CD14-positive monocyte (primary cell): ENCODE data around the gene LSM14B. TPM values are rescaled to one million over a fixed set of nuclear protein-coding genes. Genes with fewer than 3 reads are reported as not detected.

Experiments
- DNase-seq, 3 donors: peaks; one replicate each; pipeline ENCODE4 v3.0.0-alpha.2; 2011 to 2022
- H2AFZ ChIP-seq: 2 replicates; pipeline ENCODE4 v1.6.0; 2012; ENCODE audit warnings: mild to moderate bottlenecking, low read depth, low read length, inconsistent platforms; ENCODE audit not compliant: insufficient read depth, poor library complexity, severe bottlenecking
- H3K27ac ChIP-seq, 2 donors: 1 replicate in 1 of 2; 2 replicates in 1 of 2; pipeline ENCODE4 v1.5.1; 2012 to 2013; ENCODE audit warnings: low read length in 2 of 2, control low read depth in 1 of 2, inconsistent platforms in 1 of 2, low read depth in 1 of 2, mild to moderate bottlenecking in 1 of 2
- H3K27me3 ChIP-seq, 2 donors: one replicate each; pipeline versions ENCODE4 v1.6.0 to v1.6.1; 2011 to 2013; ENCODE audit warnings: low read length in 2 of 2; ENCODE audit not compliant: control insufficient read depth in 2 of 2, insufficient read depth in 2 of 2
- H3K36me3 ChIP-seq, 2 donors: replicated peaks in 1 of 2; 1 replicate in 1 of 2; 2 replicates in 1 of 2; pipeline versions ENCODE4 v1.5.1 to v1.6.1; 2012 to 2013; ENCODE audit warnings: low read length in 2 of 2, control low read depth in 1 of 2, inconsistent platforms in 1 of 2, mild to moderate bottlenecking in 1 of 2; ENCODE audit not compliant: insufficient read depth in 2 of 2, control insufficient read depth in 1 of 2
- H3K4me1 ChIP-seq, 2 donors: 1 replicate in 1 of 2; 2 replicates in 1 of 2; pipeline versions ENCODE4 v1.5.1 to v1.6.1; 2012 to 2013; ENCODE audit warnings: low read length in 2 of 2, control low read depth in 1 of 2, inconsistent platforms in 1 of 2, mild to moderate bottlenecking in 1 of 2, moderate library complexity in 1 of 2; ENCODE audit not compliant: insufficient read depth in 2 of 2, control insufficient read depth in 1 of 2
- H3K4me2 ChIP-seq: replicated peaks from 2 replicates; pipeline ENCODE3; 2012; ENCODE audit warnings: low read length, moderate library complexity, mild to moderate bottlenecking; ENCODE audit not compliant: poor library complexity, severe bottlenecking; ENCODE audit errors: extremely low read depth
- H3K4me3 ChIP-seq, 3 experiments: fragments of 200-600 bp in 1 of 3; sonication (generic) in 1 of 3; replicated peaks in 1 of 3; 1 replicate in 2 of 3; 2 replicates in 1 of 3; pipeline ENCODE4 v1.5.1; 2011 to 2013; ENCODE audit warnings: low read length in 3 of 3, mild to moderate bottlenecking in 3 of 3, control low read depth in 2 of 3, low read depth in 2 of 3, inconsistent platforms in 1 of 3, moderate library complexity in 1 of 3
- H3K79me2 ChIP-seq: 2 replicates; pipeline ENCODE4 v1.6.0; 2012; ENCODE audit warnings: mild to moderate bottlenecking, control low read depth, inconsistent platforms, low read length, moderate library complexity; ENCODE audit not compliant: insufficient read depth
- H3K9ac ChIP-seq: 2 replicates; pipeline ENCODE4 v1.6.0; 2017; ENCODE audit warnings: low read length, mild to moderate bottlenecking; ENCODE audit not compliant: insufficient read depth, poor library complexity, severe bottlenecking
- H3K9me3 ChIP-seq, 2 donors: replicated peaks in 1 of 2; 1 replicate in 1 of 2; 2 replicates in 1 of 2; pipeline versions ENCODE4 v1.5.1 to v1.6.1; 2012 to 2013; ENCODE audit warnings: low read length in 2 of 2, control low read depth in 1 of 2; ENCODE audit not compliant: control insufficient read depth in 1 of 2, insufficient read depth in 1 of 2
- H4K20me1 ChIP-seq: 2 replicates; pipeline ENCODE4 v1.6.0; 2012; ENCODE audit warnings: mild to moderate bottlenecking, low read length, control low read depth, moderate library complexity; ENCODE audit not compliant: insufficient read depth
- H3K27ac Mint-ChIP-seq, 7 donors: one replicate each; pipeline ENCODE4 v1.8.0; 2020; ENCODE audit warnings: mild to moderate bottlenecking in 7 of 7, mixed read lengths in 7 of 7, moderate library complexity in 6 of 7, inconsistent platforms in 2 of 7
- H3K27me3 Mint-ChIP-seq, 3 donors: one replicate each; pipeline ENCODE4 v1.8.0; 2021 to 2022; ENCODE audit warnings: low read depth in 3 of 3, mild to moderate bottlenecking in 3 of 3, mixed read lengths in 3 of 3, moderate library complexity in 3 of 3, inconsistent platforms in 1 of 3
- H3K36me3 Mint-ChIP-seq, 2 donors: one replicate each; pipeline ENCODE4 v1.8.0; 2020; ENCODE audit warnings: mixed read lengths in 2 of 2, inconsistent platforms in 1 of 2, mild to moderate bottlenecking in 1 of 2
- H3K4me1 Mint-ChIP-seq: one replicate; pipeline ENCODE4 v1.8.0; 2020; ENCODE audit warnings: mild to moderate bottlenecking, mixed read lengths
- H3K4me3 Mint-ChIP-seq, 2 donors: one replicate each; pipeline ENCODE4 v1.8.0; 2020; ENCODE audit warnings: mild to moderate bottlenecking in 2 of 2, mixed read lengths in 2 of 2, moderate library complexity in 1 of 2
- H3K9me3 Mint-ChIP-seq, 7 donors: one replicate each; pipeline ENCODE4 v1.8.0; 2020 to 2022; ENCODE audit warnings: mixed read lengths in 7 of 7, mild to moderate bottlenecking in 6 of 7, moderate library complexity in 6 of 7, inconsistent platforms in 2 of 7
- CTCF ChIP-seq: fragments of 200-600 bp; IDR thresholded peaks from one replicate; pipeline ENCODE4 v1.8.0; 2022; ENCODE audit warnings: antibody characterized with exemption, mild to moderate bottlenecking
- WGBS: methylation state at CpG from one replicate; pipeline ENCODE4 v1.1.5; 2013; ENCODE audit warnings: missing lambda C conversion rate; ENCODE audit not compliant: insufficient coverage; 5-methylcytosine and 5-hydroxymethylcytosine counted together
- intact Hi-C, 2 donors: fragments of 100-400 bp; cut with micrococcal nuclease; formaldehyde crosslinking; loops; one replicate each; pipeline versions ENCODE4 v1.15.0 to v1.15.1; 2023
- polyA plus RNA-seq, 3 donors: library from polyadenylated mRNA; depleted of rRNA in 1 of 3; unstranded in 2 of 3; stranded (reverse) in 1 of 3; fragments of 300-500 nt in 2 of 3; fragments of >200 nt in 1 of 3; fragmentation: Illumina TruSeq in 2 of 3; gene quantifications; 1 replicate in 2 of 3; 2 replicates in 1 of 3; pipeline ENCODE4 v1.2.3, GENCODE V29; 2012 to 2021

Gene LSM14B
- polyA plus RNA-seq, 3 donors: 1.0 to 33.5 (median 1.4) TPM

GRCh38 chr20:62122654-62123449, 577 bp downstream of the LSM14B start:
- Histone ChIP-seq H3K79me2 (peaks cover 30% of the 10 kb centered on the region), H3K9me3 (no peaks in the 10 kb centered on the region), H2AFZ (peak overlapping the region; percentile 65), H3K4me1 (peaks cover 17 to 27% of the 10 kb centered on the region in 2 donors), H3K4me2 (peak overlapping the region; percentile 94), H3K27me3 (peaks cover 0 to 3% of the 10 kb centered on the region in 2 donors), H3K36me3 (peaks cover 33 to 41% of the 10 kb centered on the region in 2 donors), H3K9ac (peak overlapping the region; percentile 64), H4K20me1 (peaks cover 40% of the 10 kb centered on the region), H3K27ac (peak overlapping the region in 1 of 2 donors; percentile 14), H3K4me3 (peak overlapping the region; percentile 52 to 81 (median 71))
- no peak for DNase-seq
- peaks cover 19% of the 10 kb centered on the region for H3K4me1 Mint-ChIP-seq
- TF ChIP-seq CTCF: no peak
- intact Hi-C loops: loop anchor here (2.0 to 10.0 kb wide), 5 partner anchors 14 to 182 kb away; partner anchors contain the start of genes ADRM1 (in 1 of the 2), MTG2 (in 1 of the 2) and OSBPL2 (in 1 of the 2)
- no peaks in the 10 kb centered on the region for H3K9me3 Mint-ChIP-seq
- peaks cover 6 to 15% (median 11%) of the 10 kb centered on the region in 3 donors for H3K27me3 Mint-ChIP-seq
- peak overlapping the region; percentile 84 to 89 for H3K4me3 Mint-ChIP-seq
- under 1% methylated on average over 75 of the region's 77 CpGs for WGBS
- peaks cover 36 to 38% of the 10 kb centered on the region in 2 donors for H3K36me3 Mint-ChIP-seq
- peak overlapping the region in 6 of 7 donors; percentile 42 to 84 (median 64) for H3K27ac Mint-ChIP-seq

- H3K4me2 ChIP-seq: peak overlapping the region; percentile 94
- peaks cover 35% of the 10 kb centered on the region for H3K79me2 ChIP-seq
- peaks cover 17 to 27% of the 10 kb centered on the region in 2 donors for H3K4me1 ChIP-seq
- H3K4me3 Mint-ChIP-seq: peak overlapping the region; percentile 84 to 89
- H3K36me3 ChIP-seq: peaks cover 40 to 48% of the 10 kb centered on the region in 2 donors
- H3K27me3 ChIP-seq: peaks cover 0 to 2% of the 10 kb centered on the region in 2 donors
- H3K9ac ChIP-seq: peak overlapping the region; percentile 64
- H3K4me1 Mint-ChIP-seq: peaks cover 19% of the 10 kb centered on the region
- DNase-seq: no peak
- peak overlapping the region; percentile 65 for H2AFZ ChIP-seq
- no peaks in the 10 kb centered on the region for H3K9me3 Mint-ChIP-seq
- TF ChIP-seq CTCF: no peak
- peaks cover 43 to 46% of the 10 kb centered on the region in 2 donors for H3K36me3 Mint-ChIP-seq
- H3K4me3 ChIP-seq: peak overlapping the region; percentile 44 to 81 (median 71)
- peaks cover 46% of the 10 kb centered on the region for H4K20me1 ChIP-seq
- peaks cover 2 to 9% (median 8%) of the 10 kb centered on the region in 3 donors for H3K27me3 Mint-ChIP-seq
- peak overlapping the region in 1 of 2 donors; percentile 14 for H3K27ac ChIP-seq
- 34% methylated on average over 16 of the region's 19 CpGs for WGBS
- intact Hi-C loops: loop anchor here (2.0 to 10.0 kb wide), 5 partner anchors 13 to 181 kb away; partner anchors contain the start of genes ADRM1 (in 1 of the 2), MTG2 (in 1 of the 2) and OSBPL2 (in 1 of the 2)
- no peaks in the 10 kb centered on the region for H3K9me3 ChIP-seq
- H3K27ac Mint-ChIP-seq: peak overlapping the region in 6 of 7 donors; percentile 42 to 84 (median 64)
Measured at GRCh38 chr20:62123450-62124118, 1.3 kb downstream of the LSM14B start.
